Glomerular visceral epithelial cell (primary cell): ENCODE measurements around the gene IL6ST.
"Not testable (repeated sequence)": the region's sequence is repeated elsewhere in the genome, so short reads cannot be mapped to it uniquely, and the experiment has no call there.

ENCODE experiments used
- DNase-seq: peaks from one replicate; pipeline ENCODE4 v3.0.0-alpha.2; 2016; ENCODE audit errors: extremely low spot score

Gene IL6ST

DNA sequence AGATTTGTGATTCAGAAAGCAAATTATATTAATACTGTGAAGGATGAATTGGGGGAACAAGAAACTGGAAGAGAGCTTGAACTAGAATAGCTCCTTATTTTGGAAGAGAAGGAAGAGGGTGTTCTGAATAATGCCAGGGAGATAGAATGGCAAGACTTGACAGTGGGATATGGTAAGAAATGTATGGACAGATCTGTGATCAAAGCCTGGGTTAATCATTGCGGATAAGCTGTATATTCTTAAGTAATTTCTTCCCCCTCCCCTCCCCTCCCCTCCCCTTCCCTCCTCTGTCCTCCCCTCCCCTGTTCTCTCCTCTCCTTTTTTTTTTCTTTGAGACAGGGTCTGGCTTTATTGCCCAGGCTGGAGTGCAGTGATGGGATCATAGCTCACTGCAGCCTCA, 10.1 kb upstream of the IL6ST start:
- no peak for DNase-seq

DNA sequence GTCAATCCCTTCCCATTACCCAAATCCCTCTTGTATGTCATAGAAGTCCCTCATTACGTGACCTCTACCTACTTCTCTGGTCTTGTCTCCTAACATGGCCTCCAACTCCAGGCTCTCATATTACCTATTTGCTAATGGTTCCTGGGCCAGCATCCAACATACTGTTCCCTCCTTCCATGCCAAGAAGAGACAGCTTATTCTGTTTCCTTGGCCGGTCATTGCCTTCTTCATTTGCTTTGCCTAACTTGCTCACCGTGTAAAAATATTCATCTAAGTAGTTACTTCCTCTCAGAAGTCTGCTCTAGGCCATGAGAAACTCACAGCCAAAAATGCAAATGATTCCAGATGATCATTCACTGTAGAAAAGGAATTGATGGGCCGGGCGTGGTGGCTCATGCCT, 8.9 kb upstream of the IL6ST start:
- no peak for DNase-seq

DNA sequence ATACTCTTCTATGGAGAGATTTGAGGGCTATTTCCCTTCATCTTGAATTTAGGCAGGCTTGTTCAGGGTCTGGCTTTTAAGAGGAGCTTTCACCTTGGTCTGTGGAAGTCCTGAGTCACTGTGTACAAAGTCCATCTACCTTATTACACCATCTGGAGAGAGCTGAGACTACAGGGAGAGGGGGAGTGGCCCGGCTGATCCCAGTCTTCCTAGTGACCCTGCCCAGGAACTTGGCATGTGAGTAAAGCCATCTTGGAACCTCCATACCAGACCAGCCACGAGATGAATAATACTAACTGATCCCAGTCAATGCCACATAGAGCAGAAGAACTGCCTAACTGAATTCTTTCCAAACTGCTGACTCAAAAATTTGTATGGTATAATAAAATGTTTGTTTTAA, 8.4 kb upstream of the IL6ST start:
- peak; percentile 67 for DNase-seq

DNA sequence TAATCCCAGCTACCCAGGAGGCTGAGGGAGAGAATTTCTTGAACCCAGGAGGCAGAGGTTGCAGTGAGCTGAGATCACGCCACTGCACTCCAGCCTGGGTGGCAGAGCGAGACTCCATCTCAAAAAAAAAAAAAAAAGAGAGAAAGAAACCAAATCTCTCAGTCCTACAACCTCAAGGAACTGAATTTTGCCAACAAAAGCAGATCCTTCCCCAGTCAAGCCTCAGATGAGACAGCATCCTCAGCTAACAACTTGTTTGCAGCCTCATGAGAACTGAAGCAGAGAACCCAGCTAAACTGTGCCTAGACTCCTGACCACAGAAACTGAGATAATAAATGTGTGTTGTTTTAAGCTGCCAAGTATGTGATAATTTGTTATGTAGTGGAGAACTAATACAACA, 7.5 kb upstream of the IL6ST start:
- no peak for DNase-seq

DNA sequence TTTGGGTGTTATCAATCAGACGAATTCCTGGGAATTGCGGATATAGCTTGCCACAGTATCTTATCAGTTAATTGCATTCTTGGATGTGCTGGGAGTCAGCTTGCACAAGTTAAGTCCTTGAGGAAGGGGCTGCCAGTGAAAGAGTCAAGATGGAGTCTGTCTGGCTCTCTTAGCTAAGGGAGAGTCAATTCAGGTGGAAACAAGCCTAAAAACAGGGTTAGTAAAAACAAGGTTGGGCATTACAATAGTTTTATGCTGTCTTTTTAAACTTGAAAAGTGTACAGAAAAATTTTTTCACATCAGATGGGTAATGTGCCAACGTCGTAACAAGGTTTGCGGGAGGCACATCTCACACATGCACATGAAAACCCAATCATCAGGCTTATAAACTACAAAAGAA, 5.5 kb upstream of the IL6ST start:
- DNase-seq, result not testable (repeated sequence)

DNA sequence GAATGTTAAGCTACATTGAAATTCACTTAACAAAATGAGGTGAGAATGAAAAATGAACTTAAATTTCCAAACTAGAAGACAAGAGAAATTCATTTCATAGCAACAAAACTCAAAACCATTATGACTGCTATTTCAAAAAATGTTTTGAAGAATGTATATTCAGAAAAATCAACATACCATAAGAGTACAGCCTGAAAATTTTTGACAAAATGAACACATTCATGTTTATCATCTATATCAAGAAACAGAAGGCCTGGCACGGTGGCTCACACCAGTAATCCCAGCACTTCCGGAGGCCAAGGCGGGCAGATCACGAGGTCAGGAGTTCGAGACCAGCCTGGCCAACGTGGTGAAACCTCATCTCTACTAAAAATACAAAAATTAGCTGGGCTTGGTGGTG, 4.2 kb upstream of the IL6ST start:
- DNase-seq, result no peak

DNA sequence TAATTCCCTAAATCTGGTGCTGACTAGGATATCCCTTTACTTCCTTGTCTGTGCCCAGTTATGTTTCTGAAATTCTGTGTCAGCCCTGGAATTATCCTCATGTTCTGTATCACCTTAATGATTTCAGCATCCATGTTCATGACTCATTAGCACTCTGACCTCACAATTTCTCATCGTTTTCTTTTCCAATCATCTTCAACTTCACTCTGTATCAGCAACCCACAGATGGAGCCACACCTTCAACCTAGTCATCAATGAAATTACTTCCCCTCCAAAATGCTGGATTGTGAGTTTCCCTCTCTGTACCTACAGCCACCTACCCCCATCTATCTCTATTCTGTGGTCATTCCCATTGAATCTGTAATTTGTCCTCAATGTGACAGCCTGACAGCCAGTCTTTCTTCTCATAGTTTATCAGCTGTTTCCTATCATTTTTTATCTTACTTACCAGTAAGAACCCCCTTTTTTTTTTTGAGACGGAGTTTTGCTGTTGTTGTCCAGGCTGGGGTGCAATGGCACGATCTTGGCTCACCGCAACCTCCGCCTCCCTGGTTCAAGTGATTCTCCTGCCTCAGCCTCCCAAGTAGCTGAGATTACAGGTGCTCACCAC, 3.1 kb upstream of the IL6ST start:
- DNase-seq, result peak; percentile 40

DNA sequence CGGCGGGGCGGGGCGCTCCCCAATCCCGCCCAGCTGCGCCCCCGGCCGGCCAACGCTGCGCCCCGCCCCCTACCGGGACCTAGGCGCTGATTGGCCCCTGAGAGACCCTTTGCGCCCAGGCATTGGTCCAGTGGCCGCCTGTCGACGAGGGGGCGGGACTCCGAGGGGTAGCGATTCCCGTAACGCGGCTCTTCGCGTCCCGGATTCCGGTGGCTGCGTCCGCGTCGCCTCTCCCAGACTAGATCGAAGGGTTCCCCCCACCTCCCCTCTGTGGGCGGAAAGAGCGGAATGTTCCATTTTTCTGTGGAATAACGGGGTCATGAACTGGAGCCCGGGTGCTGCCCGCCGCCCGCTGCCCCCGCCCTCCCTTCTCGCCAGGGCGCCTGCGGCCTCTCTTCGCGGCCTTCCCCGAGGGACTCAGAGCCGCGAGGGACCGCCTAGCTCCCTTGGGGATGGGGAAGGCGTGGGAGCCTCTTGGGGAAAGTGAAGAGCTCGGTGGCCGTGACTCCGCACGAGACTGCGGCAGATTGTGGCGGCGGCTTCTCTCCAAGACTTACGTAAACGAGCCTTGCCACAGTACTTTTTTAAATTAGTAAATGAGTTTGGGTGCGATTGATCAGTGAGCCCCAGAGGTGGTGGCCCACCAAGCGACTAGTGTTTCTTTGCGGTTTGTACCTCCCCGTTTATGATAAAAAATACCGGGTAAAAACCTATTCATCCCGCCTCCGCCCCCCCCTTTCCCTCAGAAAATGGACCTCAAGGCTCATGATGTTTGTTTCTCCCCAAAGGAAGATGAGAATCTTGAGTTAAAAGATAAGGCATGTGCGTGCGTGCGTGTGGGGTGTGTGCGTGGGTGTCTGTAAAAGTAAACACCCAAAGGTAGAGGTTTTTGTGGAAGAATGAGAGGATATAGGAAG, 493 bp upstream of the IL6ST start:
- DNase-seq, result peak; percentile 99

DNA sequence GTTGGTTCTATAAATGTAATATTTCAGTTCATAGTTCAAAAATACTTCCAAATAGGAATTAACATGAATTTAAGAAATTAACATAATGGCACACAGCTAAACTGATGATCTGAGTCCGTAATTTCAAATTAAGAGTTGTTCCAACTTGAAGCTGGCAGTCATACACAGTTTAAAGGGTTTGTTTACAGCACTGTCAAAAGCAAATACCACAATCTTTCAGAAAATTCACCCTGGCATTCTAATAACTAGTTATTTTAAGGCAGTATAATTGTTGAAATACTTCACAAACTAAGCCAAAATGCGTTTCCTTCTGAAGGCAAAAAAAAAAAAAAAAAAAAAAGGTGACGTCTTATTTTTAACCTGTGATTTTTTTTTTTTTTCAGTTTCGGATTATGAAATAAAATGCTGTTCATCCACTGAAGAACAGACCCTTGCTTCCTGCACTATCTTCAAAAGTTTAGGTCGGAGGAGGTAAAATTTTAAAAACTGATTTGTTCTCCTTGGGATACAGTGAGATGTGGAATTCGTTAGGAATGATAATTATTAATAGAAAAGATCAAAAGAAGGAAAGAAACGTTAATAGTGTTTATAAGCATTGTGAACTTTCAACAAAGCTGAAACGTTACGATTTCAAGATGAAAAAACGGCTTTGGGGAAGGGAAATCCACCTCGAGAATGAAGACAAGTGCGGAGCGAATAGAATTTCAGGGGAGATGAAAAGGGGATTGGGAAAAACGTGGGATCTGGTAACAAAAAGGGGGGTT, 850 bp downstream of the IL6ST start:
- peak; percentile 13 for DNase-seq

DNA sequence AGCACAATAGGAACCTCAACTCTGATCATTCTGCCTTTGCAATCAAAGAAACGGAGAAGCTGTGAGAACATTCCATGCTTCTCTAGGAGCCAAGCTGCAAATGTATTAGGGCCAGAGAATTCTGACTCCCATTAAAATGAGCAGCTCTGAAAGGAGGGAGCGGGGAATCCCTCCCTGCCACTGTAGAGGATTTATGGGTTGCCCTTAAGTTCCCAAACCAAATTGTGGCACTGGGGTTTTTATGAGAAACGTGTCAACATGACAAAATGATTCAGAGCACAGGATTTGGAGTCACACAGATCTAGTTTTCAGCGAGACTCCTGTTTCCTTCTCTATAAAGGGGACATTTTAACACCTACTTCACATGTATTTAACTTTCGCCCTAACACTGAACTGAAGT, 1.8 kb downstream of the IL6ST start:
- DNase-seq, result peak; percentile 31

DNA sequence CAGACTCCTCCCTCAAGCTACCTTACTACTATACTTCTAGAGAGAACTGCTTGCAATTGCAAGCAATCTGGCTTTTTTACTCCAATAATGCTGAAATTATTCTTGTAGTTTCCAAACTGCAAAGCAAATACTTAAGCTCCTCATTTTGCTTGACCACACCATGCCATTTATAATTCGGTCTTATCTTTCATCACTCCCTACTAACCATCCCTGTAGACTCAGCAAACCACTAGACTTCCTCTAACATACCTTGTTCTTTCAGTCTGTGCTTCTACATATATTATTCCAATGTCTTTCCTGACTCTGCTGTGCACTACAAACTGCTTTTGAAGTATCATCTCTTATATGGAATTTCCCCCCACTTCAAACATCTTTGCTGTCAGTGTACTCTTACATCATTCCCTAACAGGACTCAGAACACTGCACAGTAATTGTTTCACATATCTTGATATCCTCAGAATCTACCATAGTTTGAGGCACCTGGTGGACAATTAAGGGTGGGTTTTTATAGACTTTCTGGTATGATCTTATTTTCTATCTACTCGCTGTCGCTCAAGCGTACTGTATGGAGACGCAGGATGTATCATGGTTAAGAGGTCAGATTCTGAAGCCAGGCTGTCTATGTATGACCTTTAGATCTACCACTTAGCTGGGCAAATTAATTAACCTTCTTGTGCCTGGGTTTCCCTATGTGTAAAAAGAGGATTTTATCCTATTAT, 2.8 kb downstream of the IL6ST start:
- DNase-seq, result peak; percentile 34

DNA sequence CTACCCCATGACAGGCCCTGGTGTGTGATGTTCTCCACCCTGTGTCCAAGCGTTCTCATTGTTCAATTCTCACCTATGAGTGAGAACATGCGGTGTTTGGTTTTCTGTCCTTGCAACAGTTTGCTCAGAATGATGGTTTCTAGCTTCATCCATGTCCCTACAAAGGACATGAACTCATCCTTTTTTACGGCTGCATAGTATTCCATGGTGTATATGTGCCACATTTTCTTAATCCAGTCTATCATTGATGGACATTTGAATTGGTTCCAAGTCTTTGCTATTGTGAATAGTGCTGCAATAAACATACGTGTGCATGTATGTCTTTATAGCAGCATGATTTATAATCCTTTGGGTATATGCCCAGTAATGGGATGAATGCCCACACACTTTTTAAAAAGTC, 3.9 kb downstream of the IL6ST start:
- not testable (repeated sequence) for DNase-seq

DNA sequence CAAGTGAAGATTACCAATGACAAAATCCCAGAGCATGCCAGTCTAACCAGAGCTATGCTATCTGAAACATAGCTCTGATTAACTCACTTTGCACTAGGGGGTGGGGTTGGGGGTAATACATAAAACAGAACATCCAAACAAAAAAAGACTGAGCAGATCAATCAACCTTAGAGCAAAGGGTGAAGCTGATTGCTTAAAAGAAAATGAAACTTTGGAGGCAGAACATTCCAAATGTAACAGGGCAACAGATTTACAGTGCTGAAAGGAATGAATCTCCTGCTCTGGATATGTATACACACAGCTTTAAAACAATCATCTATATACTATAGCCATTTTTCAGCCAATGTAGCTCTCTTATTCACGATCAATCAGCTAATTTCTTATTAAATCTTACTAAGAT, 4.9 kb downstream of the IL6ST start:
- DNase-seq, result no peak

DNA sequence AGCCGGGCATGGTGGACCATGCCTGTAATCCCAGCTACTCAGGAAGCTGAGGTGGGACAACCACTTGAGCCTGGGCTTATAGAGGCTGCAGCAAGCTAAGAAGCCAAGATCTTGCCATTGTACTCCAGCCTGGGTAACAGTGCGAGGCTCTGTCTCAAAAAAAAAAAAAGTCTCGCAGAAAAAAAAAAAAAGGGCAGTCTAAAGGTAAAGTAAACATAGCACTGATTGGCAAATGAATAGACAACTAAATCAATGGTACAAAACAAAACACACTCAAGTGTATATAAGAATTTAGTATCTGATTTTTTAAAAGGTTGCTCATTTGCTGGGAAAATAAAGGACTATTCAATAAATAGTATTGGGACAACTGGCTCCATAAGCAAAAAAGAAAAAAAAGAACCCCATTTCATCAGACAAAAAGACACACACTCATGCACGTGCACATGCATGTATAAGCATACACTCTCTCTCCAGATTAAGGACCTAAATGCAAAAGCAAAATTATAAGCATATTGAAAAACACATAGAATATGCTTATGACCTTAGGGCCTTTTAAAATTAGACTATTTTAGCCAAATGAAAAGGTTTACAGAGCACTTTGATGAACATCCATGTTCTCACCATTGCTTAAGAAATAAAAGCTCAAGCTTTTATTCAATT, 5.7 kb downstream of the IL6ST start:
- no peak for DNase-seq

DNA sequence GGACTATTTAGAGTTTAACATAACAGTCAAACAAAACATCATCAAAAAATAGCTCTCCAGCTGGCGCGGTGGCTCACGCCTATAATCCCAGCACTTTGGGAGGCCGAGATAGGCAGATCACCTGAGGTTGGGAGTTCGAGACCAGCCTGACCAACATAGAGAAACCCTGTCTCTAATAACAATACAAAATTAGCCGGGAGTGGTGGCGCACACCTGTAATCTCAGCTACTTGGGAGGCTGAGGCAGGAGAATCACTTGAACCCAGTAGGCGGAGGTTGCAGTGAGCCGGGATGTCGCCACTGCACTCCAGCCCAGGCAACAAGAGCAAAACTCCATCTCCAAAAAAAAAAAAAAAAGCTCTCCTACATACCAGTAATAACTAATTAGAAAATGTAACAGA, 6.3 kb downstream of the IL6ST start:
- DNase-seq, result not testable (repeated sequence)

DNA sequence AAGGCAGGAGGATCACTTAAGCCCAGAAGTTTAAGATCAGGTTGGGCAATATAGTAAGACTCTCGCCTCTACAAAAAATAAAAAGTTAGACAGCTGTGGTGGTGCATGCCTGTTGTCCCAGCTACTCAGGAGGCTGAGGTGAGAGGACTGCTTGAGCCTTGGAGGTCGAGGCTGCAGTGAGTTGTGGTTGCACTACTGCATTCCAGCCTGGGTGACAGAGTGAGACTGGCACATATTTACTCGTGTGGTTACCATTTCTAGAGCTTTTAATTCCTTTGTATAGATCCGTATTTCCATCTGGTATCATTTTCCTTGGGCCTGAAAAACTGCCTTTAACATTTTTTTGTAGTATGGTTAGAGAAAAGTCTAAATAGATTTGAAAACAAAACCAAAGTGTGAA, 7.8 kb downstream of the IL6ST start:
- no peak for DNase-seq

DNA sequence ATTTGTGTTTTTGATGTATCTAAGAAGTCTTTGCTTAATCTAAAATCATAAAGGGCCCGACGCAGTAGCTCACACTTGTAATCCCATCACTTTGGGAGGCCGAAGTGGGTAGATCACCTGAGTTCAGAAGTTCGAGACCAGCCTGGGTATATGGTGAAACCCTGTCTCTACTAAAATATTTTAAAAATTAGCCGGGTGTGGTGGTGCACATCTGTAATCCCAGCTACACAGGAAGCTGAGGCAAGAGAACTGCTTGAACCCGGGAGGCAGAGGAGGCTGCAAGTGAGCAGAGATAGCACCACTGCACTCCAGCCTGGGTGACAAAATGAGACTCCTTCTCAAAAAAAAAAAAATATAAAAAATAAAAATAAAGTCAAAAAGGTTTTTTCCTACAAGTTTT, 9.6 kb downstream of the IL6ST start:
- no peak for DNase-seq

DNA sequence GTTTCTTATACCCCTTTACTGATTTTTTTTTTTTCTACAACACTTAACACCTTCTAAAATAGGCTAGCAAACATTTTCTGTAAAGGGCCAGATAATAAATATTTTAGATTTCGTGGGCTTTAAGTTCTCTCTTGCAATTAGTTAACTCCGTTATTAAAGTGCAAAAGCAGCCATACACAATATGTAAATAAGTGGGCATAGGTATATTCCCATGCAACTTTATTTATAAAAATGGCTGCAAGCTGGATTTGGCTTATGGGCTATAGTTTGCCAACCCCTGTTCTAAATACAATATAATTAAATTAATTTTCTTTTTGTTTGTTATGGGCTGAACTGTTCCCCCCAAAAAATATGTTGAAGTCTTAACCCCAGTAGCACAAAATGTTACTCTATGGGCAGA, 10.8 kb downstream of the IL6ST start:
- no peak for DNase-seq

DNA sequence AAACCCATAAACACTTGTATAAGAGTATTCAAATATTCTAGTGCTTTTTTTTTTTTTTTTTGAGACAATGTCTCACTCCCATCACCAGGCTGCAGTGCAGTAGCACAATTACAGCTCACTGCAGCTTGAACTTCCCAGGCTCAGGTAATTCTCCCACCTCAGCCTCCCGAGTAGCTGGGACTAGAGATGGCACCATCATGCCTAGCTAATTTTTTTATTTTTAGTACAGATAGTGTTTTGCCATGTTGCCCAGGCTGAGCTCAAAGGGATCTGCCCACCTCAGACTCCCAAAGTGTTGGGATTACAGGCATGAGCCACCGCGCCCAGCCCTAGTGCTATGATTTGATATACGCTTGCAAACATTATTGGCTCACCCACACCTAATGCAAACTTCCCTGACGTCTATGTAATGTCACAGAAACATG, 11.8 kb downstream of the IL6ST start:
- DNase-seq, result peak; percentile 22

DNA sequence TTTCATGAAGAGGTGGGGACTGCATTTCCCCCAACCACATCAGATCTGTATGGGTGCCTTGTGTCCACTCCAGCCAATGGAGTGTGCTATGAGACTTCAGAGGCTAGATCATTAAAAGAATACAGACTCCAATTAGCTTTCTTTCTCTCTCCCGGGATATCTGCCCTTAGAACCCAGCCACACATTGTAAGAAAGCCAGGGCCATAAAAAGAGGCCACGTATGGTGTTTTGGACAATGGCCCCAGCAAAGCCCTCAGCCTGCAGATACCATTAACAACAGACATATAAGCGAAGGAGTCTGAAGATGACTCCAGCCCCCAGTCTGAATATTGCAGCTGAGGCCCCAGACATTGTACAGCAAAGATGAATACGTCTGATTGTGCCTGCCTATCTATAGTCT, 21.5 kb downstream of the IL6ST start:
- DNase-seq, result no peak

DNA sequence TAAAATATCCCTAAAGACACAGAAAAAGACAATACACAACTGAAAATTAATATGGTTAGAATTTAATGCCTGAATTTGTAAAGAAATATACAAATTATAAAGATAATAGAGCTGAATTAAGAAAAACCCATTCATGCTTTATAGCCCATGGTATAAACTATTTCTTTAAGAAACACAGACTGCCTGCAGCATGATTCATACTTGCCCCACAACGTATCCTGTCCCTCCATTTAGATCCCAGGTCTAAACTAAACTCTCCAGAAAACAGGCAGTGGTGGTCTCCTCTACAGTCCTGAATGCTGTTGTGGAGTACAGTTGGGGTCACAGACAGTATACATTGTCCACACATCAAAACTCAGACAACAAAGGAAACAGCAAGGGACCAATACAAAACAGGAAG, 24.8 kb downstream of the IL6ST start:
- DNase-seq, result peak; percentile 15
